Measurements from ENCODE around the gene GPC3.

- TF ChIP-seq CTCF (IDR thresholded peaks at IDR 0.05) (peak in 2 of 7 experiments; percentile 11 to 33), POLR2A (IDR thresholded peaks at IDR 0.05) (no peak)
These were observed 35.5 kb upstream of the GPC3 start for GRCh38 chrX:134020910-134021309.
